HFF-Myc (cell line): ENCODE measurements around the gene BABAM2.

Experiments used
- DNase-seq: peaks from one replicate; pipeline ENCODE4 v3.0.0-alpha.2; 2011; ENCODE audit warnings: low read depth; ENCODE audit errors: extremely low read depth
- H3K4me3 ChIP-seq: replicated peaks from 2 replicates; pipeline ENCODE4 v1.5.1; 2011; ENCODE audit warnings: low read depth, mild to moderate bottlenecking, control low read depth, low read length
- CTCF ChIP-seq: IDR thresholded peaks from 2 replicates; pipeline ENCODE4 v1.5.1; 2012; ENCODE audit warnings: mild to moderate bottlenecking, low read depth, low read length, control low read depth; ENCODE audit errors: missing control alignments

Gene BABAM2

GRCh38 chr2:28129955-28130695, 239.6 kb downstream of the BABAM2 start:
- DNase-seq = no peak
- H3K4me3 ChIP-seq = no peak overlapping the region
- TF ChIP-seq CTCF = no peak

GRCh38 chr2:28133778-28134177, 243.2 kb downstream of the BABAM2 start:
- no peak for DNase-seq
- no peak for TF ChIP-seq CTCF
- no peak overlapping the region for H3K4me3 ChIP-seq

GRCh38 chr2:28134262-28134812, 243.8 kb downstream of the BABAM2 start:
- no peak for TF ChIP-seq CTCF
- no peak for DNase-seq
- H3K4me3 ChIP-seq = no peak overlapping the region

GRCh38 chr2:28134857-28135256, 244.3 kb downstream of the BABAM2 start:
- no peak overlapping the region for H3K4me3 ChIP-seq
- DNase-seq = no peak
- TF ChIP-seq CTCF = no peak

- no peak for TF ChIP-seq CTCF
- H3K4me3 ChIP-seq = no peak overlapping the region
- no peak for DNase-seq
These were observed 244.8 kb downstream of the BABAM2 start for GRCh38 chr2:28135324-28135723.

GRCh38 chr2:28135799-28136198, 245.3 kb downstream of the BABAM2 start:
- TF ChIP-seq CTCF = no peak
- no peak for DNase-seq
- no peak overlapping the region for H3K4me3 ChIP-seq
